Measurements from ENCODE around the gene BEGAIN.

BEGAIN gene

DNA sequence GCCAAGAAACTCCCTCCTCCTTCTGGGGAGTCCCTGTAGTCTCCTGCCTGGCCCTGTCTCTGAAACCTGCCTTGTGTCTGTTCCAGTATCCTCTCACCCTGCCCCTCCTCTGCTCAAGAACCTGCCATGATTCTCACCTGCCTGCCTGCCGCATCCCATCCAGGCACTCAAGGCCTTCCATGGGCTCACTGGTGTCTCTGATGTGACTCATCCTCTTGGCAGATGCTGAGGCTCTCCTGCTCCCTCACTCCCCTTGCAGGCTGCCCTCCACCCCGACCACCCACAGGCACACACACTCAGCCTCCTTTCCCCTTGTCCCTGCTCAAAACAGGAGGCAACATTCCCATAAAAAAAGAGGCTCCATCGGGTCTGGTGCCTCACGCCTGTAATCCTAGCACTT is 5.8 kb upstream of the BEGAIN start:
- no peaks in the 10 kb centered on the region for H3K36me3 ChIP-seq (ENCODE audit: insufficient read depth, low read length)
- DNase-seq (no peak), ATAC-seq (ENCODE audit: insufficient read depth, low read depth) (no peak)
- no peaks in the 10 kb centered on the region for H3K9me3 ChIP-seq (ENCODE audit: insufficient read depth, low read length, severe bottlenecking)
- no peak overlapping the region for H3K27ac ChIP-seq (ENCODE audit: low read length)
- no peaks in the 10 kb centered on the region for H3K27me3 ChIP-seq (ENCODE audit: insufficient read depth, low read length, poor library complexity)
- H2AFZ ChIP-seq (ENCODE audit: low read depth, low read length), result no peak overlapping the region
- H4K20me1 ChIP-seq (ENCODE audit: insufficient read depth, low read length), result no peaks in the 10 kb centered on the region
- no peak overlapping the region for H3K4me2 ChIP-seq (ENCODE audit: insufficient read depth, low read length)
- TF ChIP-seq CTCF (IDR thresholded peaks at IDR 0.05; ENCODE audit: borderline replicate concordance, extremely low read depth, low read length, poor library complexity, severe bottlenecking), result no peak
- no peak for TF ChIP-seq EZH2 (IDR thresholded peaks at IDR 0.05; ENCODE audit: borderline replicate concordance, low read depth, low read length, severe bottlenecking)
- no peak overlapping the region for H3K9ac ChIP-seq (ENCODE audit: low read depth, low read length)
- no peaks in the 10 kb centered on the region for H3K79me2 ChIP-seq (ENCODE audit: insufficient read depth, low read length)
- peaks cover 22% of the 10 kb centered on the region for H3K4me1 ChIP-seq (ENCODE audit: insufficient read depth, low read length)
- H3K4me3 ChIP-seq (ENCODE audit: low read depth in 1 of 2, low read length in 2 of 2), result no peak overlapping the region

GRCh38 chr14:100592461-100592891 is 5.3 kb upstream of the BEGAIN start:
- peaks cover 27% of the 10 kb centered on the region for H3K4me1 ChIP-seq (ENCODE audit: insufficient read depth, low read length)
- no peak overlapping the region for H3K4me3 ChIP-seq (ENCODE audit: low read depth in 1 of 2, low read length in 2 of 2)
- no peaks in the 10 kb centered on the region for H3K9me3 ChIP-seq (ENCODE audit: insufficient read depth, low read length, severe bottlenecking)
- no peaks in the 10 kb centered on the region for H3K27me3 ChIP-seq (ENCODE audit: insufficient read depth, low read length, poor library complexity)
- H4K20me1 ChIP-seq (ENCODE audit: insufficient read depth, low read length), result no peaks in the 10 kb centered on the region
- H3K79me2 ChIP-seq (ENCODE audit: insufficient read depth, low read length), result no peaks in the 10 kb centered on the region
- H3K4me2 ChIP-seq (ENCODE audit: insufficient read depth, low read length), result no peak overlapping the region
- DNase-seq (no peak), ATAC-seq (ENCODE audit: insufficient read depth, low read depth) (no peak)
- no peaks in the 10 kb centered on the region for H3K36me3 ChIP-seq (ENCODE audit: insufficient read depth, low read length)
- no peak overlapping the region for H3K9ac ChIP-seq (ENCODE audit: low read depth, low read length)
- TF ChIP-seq EZH2 (IDR thresholded peaks at IDR 0.05; ENCODE audit: borderline replicate concordance, low read depth, low read length, severe bottlenecking) (no peak), CTCF (IDR thresholded peaks at IDR 0.05; ENCODE audit: borderline replicate concordance, extremely low read depth, low read length, poor library complexity, severe bottlenecking) (no peak)
- H3K27ac ChIP-seq (ENCODE audit: low read length), result no peak overlapping the region
- no peak overlapping the region for H2AFZ ChIP-seq (ENCODE audit: low read depth, low read length)

DNA sequence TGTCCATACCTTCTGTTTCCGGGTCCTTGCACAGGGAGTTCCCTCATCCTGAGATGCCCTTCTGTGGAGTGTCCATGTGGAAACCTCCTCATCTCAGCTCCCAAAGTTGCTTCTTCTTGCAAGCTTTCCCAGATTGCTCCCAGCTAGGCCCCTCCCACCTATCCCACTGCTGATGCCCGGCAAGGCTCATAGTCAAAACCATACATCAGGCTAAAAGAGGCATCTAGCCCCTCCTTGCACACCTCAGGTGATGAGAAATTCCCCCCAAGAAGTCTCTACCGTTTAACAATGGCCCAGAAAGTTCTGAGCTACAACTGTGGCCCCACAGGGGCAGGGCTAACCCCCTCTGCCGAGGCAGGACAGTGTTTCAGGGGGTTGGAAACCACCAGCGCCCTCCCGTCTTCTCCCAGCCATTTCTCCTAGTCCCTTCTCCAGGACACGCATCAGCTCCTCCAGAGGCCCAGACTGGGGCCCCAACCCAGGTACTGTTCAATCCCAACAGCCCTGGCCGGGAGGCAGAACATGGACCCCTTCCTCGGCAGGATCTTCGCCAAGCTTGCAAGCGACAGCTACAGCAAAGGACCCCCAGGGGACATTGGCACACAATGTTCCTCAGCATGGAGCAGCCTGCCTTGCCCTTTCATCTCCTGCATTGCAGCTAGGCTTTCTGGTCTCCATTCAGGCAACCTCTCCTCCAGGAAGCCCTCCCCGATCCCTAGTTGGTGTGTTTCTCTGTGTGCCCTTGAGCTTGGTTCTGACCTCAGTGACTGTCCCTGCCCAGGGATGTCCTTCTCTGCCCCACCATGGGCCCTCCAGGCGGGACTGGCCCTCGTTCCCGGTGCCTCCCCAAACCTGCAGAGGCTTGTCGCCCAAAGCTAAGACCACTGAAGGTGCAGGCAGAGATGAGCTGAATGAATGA is 4.5 kb upstream of the BEGAIN start:
- ATAC-seq (ENCODE audit: insufficient read depth, low read depth) (no peak), DNase-seq (no peak)
- H3K27ac ChIP-seq (ENCODE audit: low read length), result no peak overlapping the region
- no peaks in the 10 kb centered on the region for H3K9me3 ChIP-seq (ENCODE audit: insufficient read depth, low read length, severe bottlenecking)
- H3K4me3 ChIP-seq (ENCODE audit: low read depth in 1 of 2, low read length in 2 of 2), result no peak overlapping the region
- no peaks in the 10 kb centered on the region for H3K27me3 ChIP-seq (ENCODE audit: insufficient read depth, low read length, poor library complexity)
- H3K4me2 ChIP-seq (ENCODE audit: insufficient read depth, low read length), result no peak overlapping the region
- no peaks in the 10 kb centered on the region for H4K20me1 ChIP-seq (ENCODE audit: insufficient read depth, low read length)
- no peak overlapping the region for H3K9ac ChIP-seq (ENCODE audit: low read depth, low read length)
- H3K36me3 ChIP-seq (ENCODE audit: insufficient read depth, low read length), result no peaks in the 10 kb centered on the region
- H3K4me1 ChIP-seq (ENCODE audit: insufficient read depth, low read length), result peaks cover 29% of the 10 kb centered on the region
- H2AFZ ChIP-seq (ENCODE audit: low read depth, low read length), result no peak overlapping the region
- no peaks in the 10 kb centered on the region for H3K79me2 ChIP-seq (ENCODE audit: insufficient read depth, low read length)
- TF ChIP-seq CTCF (IDR thresholded peaks at IDR 0.05; ENCODE audit: borderline replicate concordance, extremely low read depth, low read length, poor library complexity, severe bottlenecking) (no peak), EZH2 (IDR thresholded peaks at IDR 0.05; ENCODE audit: borderline replicate concordance, low read depth, low read length, severe bottlenecking) (no peak)

Data from DND-41 (cell line).